DND-41 (cell line): ENCODE measurements around the gene SINHCAF.

Source experiments
- ATAC-seq: fragments of 200-7000 bp; cut with Tn5 transposase; 3 replicates; pipeline ENCODE4 v1.9.1; 2021; ENCODE audit warnings: low read depth; ENCODE audit not compliant: insufficient read depth
- DNase-seq: peaks from one replicate; pipeline ENCODE4 v3.0.0-alpha.2; 2020
- H2AFZ ChIP-seq: 2 replicates; pipeline ENCODE4 v1.6.0; 2012; ENCODE audit warnings: low read depth, low read length
- H3K27ac ChIP-seq: 2 replicates; pipeline ENCODE4 v1.5.1; 2012; ENCODE audit warnings: low read length, inconsistent platforms
- H3K27me3 ChIP-seq: fragments of 200-600 bp; sonication (generic); 2 replicates; pipeline ENCODE4 v1.6.0; 2012; ENCODE audit warnings: low read length, mild to moderate bottlenecking, inconsistent platforms; ENCODE audit not compliant: insufficient read depth, poor library complexity
- H3K36me3 ChIP-seq: 2 replicates; pipeline ENCODE4 v1.5.1; 2012; ENCODE audit warnings: low read length, inconsistent platforms; ENCODE audit not compliant: insufficient read depth
- H3K4me1 ChIP-seq: 2 replicates; pipeline ENCODE4 v1.5.1; 2012; ENCODE audit warnings: mild to moderate bottlenecking, low read length; ENCODE audit not compliant: insufficient read depth
- H3K4me2 ChIP-seq: 2 replicates; pipeline ENCODE4 v1.6.0; 2012; ENCODE audit warnings: mild to moderate bottlenecking, moderate library complexity, low read length, inconsistent platforms; ENCODE audit not compliant: insufficient read depth
- H3K4me3 ChIP-seq, 2 experiments: fragments of 200-600 bp in 1 of 2; shearing (Covaris generic) in 1 of 2; 2 replicates each; pipeline ENCODE4 v1.5.1; 2012 to 2016; ENCODE audit warnings: inconsistent platforms in 2 of 2, low read length in 2 of 2, mild to moderate bottlenecking in 2 of 2, low read depth in 1 of 2, moderate library complexity in 1 of 2
- H3K79me2 ChIP-seq: 2 replicates; pipeline ENCODE4 v1.6.0; 2012; ENCODE audit warnings: low read length, inconsistent platforms; ENCODE audit not compliant: insufficient read depth
- H3K9ac ChIP-seq: 2 replicates; pipeline ENCODE4 v1.6.0; 2012; ENCODE audit warnings: low read depth, mild to moderate bottlenecking, inconsistent platforms, low read length, moderate library complexity
- H3K9me3 ChIP-seq: 2 replicates; pipeline ENCODE4 v1.5.1; 2012; ENCODE audit warnings: low read length, moderate library complexity, mild to moderate bottlenecking, inconsistent platforms; ENCODE audit not compliant: insufficient read depth, severe bottlenecking
- H4K20me1 ChIP-seq: 2 replicates; pipeline ENCODE4 v1.6.0; 2012; ENCODE audit warnings: low read length; ENCODE audit not compliant: insufficient read depth
- CTCF ChIP-seq: IDR thresholded peaks from 2 replicates; pipeline ENCODE4 v1.5.1; 2012; ENCODE audit warnings: borderline replicate concordance, low read length, moderate library complexity, mild to moderate bottlenecking; ENCODE audit not compliant: poor library complexity, severe bottlenecking; ENCODE audit errors: extremely low read depth
- EZH2 ChIP-seq: IDR thresholded peaks from 3 replicates; pipeline ENCODE4 v1.6.1; 2012; ENCODE audit warnings: borderline replicate concordance, low read depth, mild to moderate bottlenecking, moderate library complexity, low read length, inconsistent platforms; ENCODE audit not compliant: severe bottlenecking

The SINHCAF gene

GRCh38 chr12:31234053-31234840, 91.7 kb downstream of the SINHCAF start:
- Histone ChIP-seq H4K20me1 (no peaks in the 10 kb centered on the region), H3K9ac (no peak overlapping the region), H2AFZ (no peak overlapping the region), H3K27ac (no peak overlapping the region), H3K27me3 (no peaks in the 10 kb centered on the region), H3K4me3 (no peak overlapping the region), H3K79me2 (no peaks in the 10 kb centered on the region), H3K4me2 (no peak overlapping the region), H3K9me3 (no peaks in the 10 kb centered on the region), H3K4me1 (no peaks in the 10 kb centered on the region), H3K36me3 (no peaks in the 10 kb centered on the region)
- no peak for TF ChIP-seq CTCF
- no peak for TF ChIP-seq EZH2
- ATAC-seq (no peak), DNase-seq (no peak)

GRCh38 chr12:31233061-31233730, 92.8 kb downstream of the SINHCAF start:
- no peak overlapping the region for H2AFZ ChIP-seq
- no peaks in the 10 kb centered on the region for H4K20me1 ChIP-seq
- TF ChIP-seq EZH2: no peak
- H3K4me1 ChIP-seq: no peaks in the 10 kb centered on the region
- H3K79me2 ChIP-seq: no peaks in the 10 kb centered on the region
- no peak overlapping the region for H3K4me2 ChIP-seq
- H3K9ac ChIP-seq: no peak overlapping the region
- no peak overlapping the region for H3K27ac ChIP-seq
- no peak overlapping the region for H3K4me3 ChIP-seq
- H3K36me3 ChIP-seq: no peaks in the 10 kb centered on the region
- H3K9me3 ChIP-seq: no peaks in the 10 kb centered on the region
- H3K27me3 ChIP-seq: no peaks in the 10 kb centered on the region
- no peak for ATAC-seq
- DNase-seq: no peak

- H3K9ac ChIP-seq: no peak overlapping the region
- no peaks in the 10 kb centered on the region for H3K4me1 ChIP-seq
- H3K27ac ChIP-seq: no peak overlapping the region
- no peaks in the 10 kb centered on the region for H3K79me2 ChIP-seq
- H3K4me2 ChIP-seq: no peak overlapping the region
- no peak for ATAC-seq
- no peak for DNase-seq
- no peaks in the 10 kb centered on the region for H3K9me3 ChIP-seq
- H2AFZ ChIP-seq: no peak overlapping the region
- H3K36me3 ChIP-seq: no peaks in the 10 kb centered on the region
- TF ChIP-seq EZH2: no peak
- no peak for TF ChIP-seq CTCF
- no peaks in the 10 kb centered on the region for H3K27me3 ChIP-seq
- no peak overlapping the region for H3K4me3 ChIP-seq
- no peaks in the 10 kb centered on the region for H4K20me1 ChIP-seq
Observed at GRCh38 chr12:31232361-31232965, 93.5 kb downstream of the SINHCAF start.
